Spleen (tissue), 7 donors: ENCODE measurements around the gene IL21R.

ENCODE experiments used
- CTCF ChIP-seq, 11 experiments: fragments of 200-600 bp in 7 of 11; fragments of 450-650 bp in 4 of 11; sonication (generic) in 4 of 11; IDR thresholded peaks in 8 of 11; conservative IDR thresholded peaks in 3 of 11; 1 replicate in 7 of 11; 2 replicates in 4 of 11; pipeline versions ENCODE4 v1.4.0 to v1.8.0; 2016 to 2021; ENCODE audit warnings: antibody characterized with exemption in 11 of 11, inconsistent platforms in 4 of 11, mild to moderate bottlenecking in 1 of 11
- POLR2A ChIP-seq, 3 donors: fragments of 450-650 bp; IDR thresholded peaks; one replicate each; pipeline ENCODE4 v1.5.1; 2017; ENCODE audit warnings: antibody characterized with exemption in 3 of 3, mild to moderate bottlenecking in 1 of 3
- POLR2AphosphoS5 ChIP-seq, 3 donors: sonication (generic); formaldehyde crosslinking; IDR thresholded peaks; one replicate each; pipeline ENCODE4 v1.5.1; 2017; ENCODE audit warnings: antibody characterized with exemption in 3 of 3
- donor health status: DM: no; HTN: no; CAD: no; lungs with moderate emphysema.
- donor health status: DM: no; HTN: no; CAD: no.
- donor health status: DM: no; HTN: no; CAD: no.

GRCh38 chr16:27413956-27414355, 12.0 kb downstream of the IL21R start:
- no peak for TF ChIP-seq CTCF (IDR thresholded peaks at IDR 0.05 in 8 of 11, conservative IDR thresholded peaks at IDR 0.05 in 3 of 11)
- TF ChIP-seq POLR2A (IDR thresholded peaks at IDR 0.05): no peak
- no peak for TF ChIP-seq POLR2AphosphoS5 (IDR thresholded peaks at IDR 0.05)
